GM12891 (cell line): ENCODE results near the gene YIF1A.

Experiments used
- POLR2A ChIP-seq: IDR thresholded peaks from 2 replicates; pipeline ENCODE4 v1.6.1; 2011; ENCODE audit warnings: low read depth, low read length, control low read depth
- POLR2AphosphoS5 ChIP-seq: IDR thresholded peaks from 2 replicates; pipeline ENCODE4 v1.6.1; 2011; ENCODE audit warnings: low read depth, low read length, control low read depth
- TAF1 ChIP-seq: IDR thresholded peaks from 2 replicates; pipeline ENCODE4 v1.6.1; 2011; ENCODE audit warnings: low read depth, low read length, control low read depth

DNA sequence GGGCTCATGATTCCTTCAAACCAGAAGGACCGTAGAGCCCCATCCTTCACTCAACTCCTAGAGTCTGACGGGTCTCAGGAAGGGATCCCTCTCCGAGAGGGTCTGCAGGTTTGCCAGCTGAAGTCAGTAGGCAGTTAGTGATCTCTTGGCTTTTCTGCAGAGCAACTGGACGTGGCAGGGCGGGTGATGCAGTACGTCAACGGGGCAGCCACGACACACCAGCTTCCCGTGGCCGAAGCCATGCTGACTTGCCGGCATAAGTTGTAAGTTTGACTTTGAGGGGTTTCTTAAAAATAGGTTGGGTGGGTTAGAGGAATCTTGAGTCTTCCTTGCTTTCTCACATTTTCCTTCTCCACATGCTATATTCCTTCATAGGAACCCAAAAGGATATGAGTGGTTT is 53.8 kb downstream of the YIF1A start:
- no peak for TF ChIP-seq POLR2A
- TF ChIP-seq TAF1, result no peak
- TF ChIP-seq POLR2AphosphoS5, result no peak
